ENCODE results near the gene PIK3CD. TPM values are rescaled to one million over a fixed set of nuclear protein-coding genes. Genes with fewer than 3 reads are reported as not detected.
"Not testable (repeated sequence)": the region's sequence is repeated elsewhere in the genome, so short reads cannot be mapped to it uniquely, and the experiment has no call there.

The PIK3CD gene
- total RNA-seq, 1 experiment from 2014 or later: 4.5 TPM

GRCh38 chr1:9618909-9619679, 32.4 kb upstream of the PIK3CD start:
- intact Hi-C loops (cut with micrococcal nuclease): no loop called here
- ATAC-seq: no peak

GRCh38 chr1:9621032-9621431, 30.5 kb upstream of the PIK3CD start:
- H2AFZ ChIP-seq (ENCODE audit: low read length): no peak overlapping the region
- H3K9me2 ChIP-seq (replicated peaks; ENCODE audit: low read length): no peaks in the 10 kb centered on the region
- no peaks in the 10 kb centered on the region for H3K27me3 ChIP-seq (ENCODE audit: low read length)
- H3K4me2 ChIP-seq (ENCODE audit: low read length): no peak overlapping the region
- DNase-seq: peak; percentile 39
- H3F3A ChIP-seq (ENCODE audit: low read length, unreplicated experiment): no peaks in the 10 kb centered on the region
- H3K4me3 ChIP-seq (ENCODE audit: low read length): no peak overlapping the region
- no peaks in the 10 kb centered on the region for H3K79me2 ChIP-seq (ENCODE audit: low read length)
- no TSS peak for BruUV-seq (replicated peaks)
- ChIA-PET CTCF (no interaction called here), POLR2A (ENCODE audit: unreplicated experiment) (no interaction called here)
- no peaks in the 10 kb centered on the region for H3K9me3 ChIP-seq (ENCODE audit: low read length)
- H3K9ac ChIP-seq (ENCODE audit: low read length): no peak overlapping the region
- H3K36me3 ChIP-seq (ENCODE audit: low read depth, low read length): no peaks in the 10 kb centered on the region
- TF ChIP-seq EZH2 (IDR thresholded peaks at IDR 0.05; ENCODE audit: low read length, unreplicated experiment) (no peak), EZH2phosphoT487 (IDR thresholded peaks at IDR 0.05; ENCODE audit: borderline replicate concordance, low read length) (no peak), CTCF (conservative IDR thresholded peaks at IDR 0.05; ENCODE audit: low read depth, low read length) (no peak)
- intact Hi-C loops (cut with micrococcal nuclease): no loop called here
- no peaks in the 10 kb centered on the region; the same call in 1 of the 2 replicates for H3K4me1 ChIP-seq (ENCODE audit: insufficient read depth, low read length)
- no peak for ATAC-seq
- H4K20me1 ChIP-seq (ENCODE audit: low read length): no peaks in the 10 kb centered on the region
- no peak overlapping the region for H3K27ac ChIP-seq (ENCODE audit: low read length)

More at GRCh38 chr1:9618909-9619679, 32.4 kb upstream of the PIK3CD start:
- ChIA-PET CTCF (interaction anchor here (0.5 kb wide), 1 partner anchor 32 kb away, joined by 5 read pairs; no protein-coding TSS in a partner anchor), POLR2A (ENCODE audit: unreplicated experiment) (no interaction called here)
- Histone ChIP-seq H3K4me3 (ENCODE audit: low read length) (no peak overlapping the region), H3K79me2 (ENCODE audit: low read length) (no peaks in the 10 kb centered on the region), H3F3A (ENCODE audit: low read length, unreplicated experiment) (no peaks in the 10 kb centered on the region), H3K9me2 (replicated peaks; ENCODE audit: low read length) (no peaks in the 10 kb centered on the region), H3K4me2 (ENCODE audit: low read length) (no peak overlapping the region), H4K20me1 (ENCODE audit: low read length) (no peaks in the 10 kb centered on the region), H3K9me3 (ENCODE audit: low read length) (no peaks in the 10 kb centered on the region), H3K4me1 (ENCODE audit: insufficient read depth, low read length) (no peaks in the 10 kb centered on the region), H3K27ac (ENCODE audit: low read length) (no peak overlapping the region), H3K27me3 (ENCODE audit: low read length) (no peaks in the 10 kb centered on the region), H3K36me3 (ENCODE audit: low read depth, low read length) (no peaks in the 10 kb centered on the region), H3K9ac (ENCODE audit: low read length) (no peak overlapping the region), H2AFZ (ENCODE audit: low read length) (no peak overlapping the region)
- TF ChIP-seq CTCF (conservative IDR thresholded peaks at IDR 0.05; ENCODE audit: low read depth, low read length): no peak
- no peak for TF ChIP-seq EZH2 (IDR thresholded peaks at IDR 0.05; ENCODE audit: low read length, unreplicated experiment)
- no peak for TF ChIP-seq EZH2phosphoT487 (IDR thresholded peaks at IDR 0.05; ENCODE audit: borderline replicate concordance, low read length)
- BruUV-seq (replicated peaks): no TSS peak
- DNase-seq: no peak

- no peaks in the 10 kb centered on the region for H3K9me3 ChIP-seq (ENCODE audit: low read length)
- no peak overlapping the region for H3K9ac ChIP-seq (ENCODE audit: low read length)
- H3K9me2 ChIP-seq (replicated peaks; ENCODE audit: low read length): no peaks in the 10 kb centered on the region
- ChIA-PET POLR2A (ENCODE audit: unreplicated experiment) (no interaction called here), CTCF (no interaction called here)
- H3K27ac ChIP-seq (ENCODE audit: low read length): no peak overlapping the region
- no peaks in the 10 kb centered on the region for H3F3A ChIP-seq (ENCODE audit: low read length, unreplicated experiment)
- ATAC-seq: no peak
- H2AFZ ChIP-seq (ENCODE audit: low read length): no peak overlapping the region
- TF ChIP-seq CTCF (conservative IDR thresholded peaks at IDR 0.05; ENCODE audit: low read depth, low read length) (no peak), EZH2phosphoT487 (IDR thresholded peaks at IDR 0.05; ENCODE audit: borderline replicate concordance, low read length) (no peak), EZH2 (IDR thresholded peaks at IDR 0.05; ENCODE audit: low read length, unreplicated experiment) (no peak)
- intact Hi-C loops (cut with micrococcal nuclease): no loop called here
- H3K27me3 ChIP-seq (ENCODE audit: low read length): no peaks in the 10 kb centered on the region
- no peaks in the 10 kb centered on the region; the same call in 1 of the 2 replicates for H3K4me1 ChIP-seq (ENCODE audit: insufficient read depth, low read length)
- BruUV-seq (replicated peaks): no TSS peak
- no peak for DNase-seq
- no peaks in the 10 kb centered on the region for H3K79me2 ChIP-seq (ENCODE audit: low read length)
- no peaks in the 10 kb centered on the region for H3K36me3 ChIP-seq (ENCODE audit: low read depth, low read length)
- no peaks in the 10 kb centered on the region for H4K20me1 ChIP-seq (ENCODE audit: low read length)
- no peak overlapping the region for H3K4me2 ChIP-seq (ENCODE audit: low read length)
- no peak overlapping the region for H3K4me3 ChIP-seq (ENCODE audit: low read length)
Measured at GRCh38 chr1:9624081-9624480, 27.4 kb upstream of the PIK3CD start.

GRCh38 chr1:9625030-9625429, 26.5 kb upstream of the PIK3CD start:
- H3F3A ChIP-seq (ENCODE audit: low read length, unreplicated experiment); DNase-seq; BruUV-seq (replicated peaks); H3K9me2 ChIP-seq (replicated peaks; ENCODE audit: low read length); POLR2A ChIA-PET (ENCODE audit: unreplicated experiment); H3K4me2 ChIP-seq (ENCODE audit: low read length); H3K9ac ChIP-seq (ENCODE audit: low read length); ATAC-seq; H4K20me1 ChIP-seq (ENCODE audit: low read length); H3K4me3 ChIP-seq (ENCODE audit: low read length); H3K27me3 ChIP-seq (ENCODE audit: low read length); CTCF ChIA-PET; H3K79me2 ChIP-seq (ENCODE audit: low read length); H2AFZ ChIP-seq (ENCODE audit: low read length); H3K4me1 ChIP-seq (ENCODE audit: insufficient read depth, low read length); H3K9me3 ChIP-seq (ENCODE audit: low read length); H3K36me3 ChIP-seq (ENCODE audit: low read depth, low read length); H3K27ac ChIP-seq (ENCODE audit: low read length): not testable (repeated sequence)
- intact Hi-C loops (cut with micrococcal nuclease): loop anchor here (5.0 kb wide), 1 partner anchor 62 kb away; no protein-coding TSS in a partner anchor
